LNCaP clone FGC (cell line): ENCODE results near the gene KLHDC7B.

ENCODE experiments used
- DNase-seq: peaks from one replicate; pipeline ENCODE4 v3.0.0-alpha.2; 2011; ENCODE audit warnings: low read depth
- H3K4me3 ChIP-seq: 2 replicates; pipeline ENCODE4 v1.5.1; 2011; ENCODE audit warnings: mild to moderate bottlenecking, low read depth, low read length, control low read depth
- CTCF ChIP-seq: IDR thresholded peaks from 2 replicates; pipeline ENCODE4 v1.5.1; 2012; ENCODE audit warnings: mild to moderate bottlenecking; ENCODE audit not compliant: control insufficient read depth, insufficient read depth; ENCODE audit errors: extremely low read depth

The KLHDC7B gene

GRCh38 chr22:50507991-50508884 lies 37.5 kb upstream of the KLHDC7B start, which contains the start of gene NCAPH2:
TSS of gene NCAPH2 (plus strand) at chr22:50508224. CDS start at chr22:50508338, 114 bp downstream.
- H3K4me3 ChIP-seq: peak within 1 kb of the TSS; percentile 96
- TF ChIP-seq CTCF: no peak
- DNase-seq: peak; percentile 81

- TF ChIP-seq CTCF: no peak
- DNase-seq: no peak
- peak overlapping the region; percentile 70 for H3K4me3 ChIP-seq
These were observed 36.8 kb upstream of the KLHDC7B start for GRCh38 chr22:50508897-50509296.

GRCh38 chr22:50513175-50513574 lies 32.5 kb upstream of the KLHDC7B start:
- no peak for DNase-seq
- H3K4me3 ChIP-seq: no peak overlapping the region
- TF ChIP-seq CTCF: no peak

GRCh38 chr22:50516068-50516467 lies 29.6 kb upstream of the KLHDC7B start:
- no peak overlapping the region for H3K4me3 ChIP-seq
- no peak for DNase-seq

GRCh38 chr22:50516891-50517290 lies 28.8 kb upstream of the KLHDC7B start:
- no peak overlapping the region for H3K4me3 ChIP-seq
- no peak for DNase-seq
- TF ChIP-seq CTCF: no peak

More at GRCh38 chr22:50516068-50516467, 29.6 kb upstream of the KLHDC7B start:
- no peak for TF ChIP-seq CTCF

- no peak for TF ChIP-seq CTCF
- H3K4me3 ChIP-seq: no peak overlapping the region
- DNase-seq: no peak
These were observed 28.0 kb upstream of the KLHDC7B start for GRCh38 chr22:50517495-50518260.
